Kidney epithelial cell (primary cell): Measurements from ENCODE around the gene KRT75. TPM values are rescaled to one million over a fixed set of nuclear protein-coding genes. Genes with fewer than 3 reads are reported as not detected.

ENCODE experiments used
- DNase-seq: peaks from one replicate; pipeline ENCODE4 v3.0.0-alpha.2; 2010; ENCODE audit warnings: low read depth
- H3K27me3 ChIP-seq: 2 replicates; pipeline ENCODE4 v1.6.0; 2011; ENCODE audit warnings: low read length; ENCODE audit not compliant: control insufficient read depth, insufficient read depth
- H3K36me3 ChIP-seq: 2 replicates; pipeline ENCODE4 v1.5.1; 2011; ENCODE audit warnings: low read length; ENCODE audit not compliant: control insufficient read depth, insufficient read depth
- H3K4me3 ChIP-seq: 2 replicates; pipeline ENCODE4 v1.5.1; 2011; ENCODE audit warnings: low read depth, mild to moderate bottlenecking, control low read depth, low read length
- total RNA-seq: library from RNA; depleted of rRNA; stranded (reverse); fragments of >200 nt; gene quantifications from 2 replicates; pipeline ENCODE4 v1.2.3, GENCODE V29; 2015
- TF ChIP-seq, protein P1 (sequence below): IDR thresholded peaks from 2 replicates; pipeline ENCODE4 v1.5.1; 2011; ENCODE audit warnings: mild to moderate bottlenecking, moderate library complexity, low read length, control low read depth, inconsistent platforms; ENCODE audit not compliant: insufficient read depth, poor library complexity, severe bottlenecking

KRT75 gene
- total RNA-seq, 1 donor from 2014 or later, result not detected

DNA sequence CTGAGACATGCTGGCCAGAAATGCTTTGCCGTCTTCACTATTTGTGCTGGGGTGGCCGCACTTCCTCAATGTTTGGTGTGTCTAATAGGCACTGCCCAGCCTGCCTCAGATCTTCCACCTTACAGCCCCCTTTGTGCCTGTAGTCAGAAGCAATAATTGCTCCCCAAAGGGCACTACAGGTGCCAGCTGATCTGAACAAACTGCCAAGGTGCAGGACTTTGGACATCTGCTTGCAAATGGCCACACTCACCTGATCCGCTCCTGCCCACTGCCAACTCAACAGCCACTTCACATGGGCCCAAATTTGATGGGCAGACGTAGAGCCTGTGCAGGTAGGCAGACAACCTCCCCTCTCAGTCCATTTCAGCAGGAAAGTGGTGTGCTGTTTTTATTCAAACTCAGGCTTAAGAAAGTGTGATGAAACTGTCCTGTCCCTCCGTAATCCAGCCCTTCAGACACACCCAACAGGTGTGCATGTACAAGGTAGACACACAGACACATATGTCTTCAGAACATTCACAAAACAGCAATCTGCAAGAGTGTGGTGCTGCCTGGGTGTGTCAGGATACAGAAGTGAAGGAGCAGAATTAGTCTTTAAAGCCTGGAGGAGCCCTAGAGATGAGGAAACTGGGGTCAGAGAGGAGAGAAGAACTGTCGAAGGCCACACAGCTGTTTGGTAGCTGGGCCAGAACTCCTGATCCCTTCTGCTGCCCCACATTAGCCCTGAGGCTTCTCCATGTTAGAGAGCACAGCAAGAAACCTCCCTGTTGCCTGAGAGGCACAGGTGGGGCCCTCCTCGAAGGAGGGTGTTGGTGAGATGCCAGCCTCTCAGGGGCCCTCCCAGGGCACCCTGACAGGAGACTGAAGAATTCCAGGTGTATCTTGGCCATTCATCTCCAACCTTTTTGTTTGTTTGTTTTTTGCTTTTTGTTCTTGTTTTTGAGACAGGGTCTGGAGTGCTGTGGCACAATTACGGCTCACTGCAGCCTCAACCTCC, 4.4 kb upstream of the KRT75 start:
- Histone ChIP-seq H3K4me3 (no peak overlapping the region), H3K36me3 (no peaks in the 10 kb centered on the region), H3K27me3 (no peaks in the 10 kb centered on the region)
- no peak for DNase-seq
- TF ChIP-seq, protein P1, sequence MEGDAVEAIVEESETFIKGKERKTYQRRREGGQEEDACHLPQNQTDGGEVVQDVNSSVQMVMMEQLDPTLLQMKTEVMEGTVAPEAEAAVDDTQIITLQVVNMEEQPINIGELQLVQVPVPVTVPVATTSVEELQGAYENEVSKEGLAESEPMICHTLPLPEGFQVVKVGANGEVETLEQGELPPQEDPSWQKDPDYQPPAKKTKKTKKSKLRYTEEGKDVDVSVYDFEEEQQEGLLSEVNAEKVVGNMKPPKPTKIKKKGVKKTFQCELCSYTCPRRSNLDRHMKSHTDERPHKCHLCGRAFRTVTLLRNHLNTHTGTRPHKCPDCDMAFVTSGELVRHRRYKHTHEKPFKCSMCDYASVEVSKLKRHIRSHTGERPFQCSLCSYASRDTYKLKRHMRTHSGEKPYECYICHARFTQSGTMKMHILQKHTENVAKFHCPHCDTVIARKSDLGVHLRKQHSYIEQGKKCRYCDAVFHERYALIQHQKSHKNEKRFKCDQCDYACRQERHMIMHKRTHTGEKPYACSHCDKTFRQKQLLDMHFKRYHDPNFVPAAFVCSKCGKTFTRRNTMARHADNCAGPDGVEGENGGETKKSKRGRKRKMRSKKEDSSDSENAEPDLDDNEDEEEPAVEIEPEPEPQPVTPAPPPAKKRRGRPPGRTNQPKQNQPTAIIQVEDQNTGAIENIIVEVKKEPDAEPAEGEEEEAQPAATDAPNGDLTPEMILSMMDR, result no peak

- H3K27me3 ChIP-seq, result no peaks in the 10 kb centered on the region
- H3K36me3 ChIP-seq, result no peaks in the 10 kb centered on the region
- H3K4me3 ChIP-seq, result no peak overlapping the region
- TF ChIP-seq, protein P1, result no peak
- DNase-seq, result no peak
These were observed 3.3 kb upstream of the KRT75 start for GRCh38 chr12:52437508-52437907.

DNA sequence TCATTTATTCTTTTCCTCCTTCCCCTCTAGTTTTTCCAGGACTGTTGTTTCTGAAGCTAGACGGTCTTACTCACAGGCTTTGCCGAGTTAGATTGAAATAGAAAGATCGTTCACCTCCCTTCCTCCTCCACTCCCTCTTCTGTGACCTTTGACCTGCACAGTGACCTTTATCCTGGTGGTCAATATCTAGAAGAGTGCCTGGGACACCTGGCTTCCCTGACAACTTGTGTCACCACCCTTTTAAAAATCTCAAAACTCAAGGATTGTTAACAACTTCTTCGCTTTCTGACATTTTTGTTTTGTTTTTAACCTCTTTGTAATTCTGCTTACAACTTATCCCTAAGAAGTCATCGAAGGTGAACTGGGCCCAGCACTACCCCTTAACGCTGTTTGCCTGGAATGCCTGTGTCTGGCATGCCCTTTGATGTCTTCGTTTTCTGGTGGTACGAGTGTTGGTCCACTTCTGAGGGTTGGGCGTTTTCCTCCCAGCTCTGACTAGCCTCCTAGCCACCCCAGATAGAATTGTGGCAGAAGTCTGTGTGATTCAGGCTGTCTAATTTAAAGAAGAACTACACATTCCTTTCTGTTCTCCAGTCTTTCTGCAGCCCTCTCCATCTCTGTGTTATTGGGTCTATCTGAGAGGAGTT, 2.8 kb upstream of the KRT75 start:
- H3K4me3 ChIP-seq, result no peak overlapping the region
- no peaks in the 10 kb centered on the region for H3K27me3 ChIP-seq
- TF ChIP-seq, protein P1, result no peak
- no peak for DNase-seq
- H3K36me3 ChIP-seq, result no peaks in the 10 kb centered on the region

DNA sequence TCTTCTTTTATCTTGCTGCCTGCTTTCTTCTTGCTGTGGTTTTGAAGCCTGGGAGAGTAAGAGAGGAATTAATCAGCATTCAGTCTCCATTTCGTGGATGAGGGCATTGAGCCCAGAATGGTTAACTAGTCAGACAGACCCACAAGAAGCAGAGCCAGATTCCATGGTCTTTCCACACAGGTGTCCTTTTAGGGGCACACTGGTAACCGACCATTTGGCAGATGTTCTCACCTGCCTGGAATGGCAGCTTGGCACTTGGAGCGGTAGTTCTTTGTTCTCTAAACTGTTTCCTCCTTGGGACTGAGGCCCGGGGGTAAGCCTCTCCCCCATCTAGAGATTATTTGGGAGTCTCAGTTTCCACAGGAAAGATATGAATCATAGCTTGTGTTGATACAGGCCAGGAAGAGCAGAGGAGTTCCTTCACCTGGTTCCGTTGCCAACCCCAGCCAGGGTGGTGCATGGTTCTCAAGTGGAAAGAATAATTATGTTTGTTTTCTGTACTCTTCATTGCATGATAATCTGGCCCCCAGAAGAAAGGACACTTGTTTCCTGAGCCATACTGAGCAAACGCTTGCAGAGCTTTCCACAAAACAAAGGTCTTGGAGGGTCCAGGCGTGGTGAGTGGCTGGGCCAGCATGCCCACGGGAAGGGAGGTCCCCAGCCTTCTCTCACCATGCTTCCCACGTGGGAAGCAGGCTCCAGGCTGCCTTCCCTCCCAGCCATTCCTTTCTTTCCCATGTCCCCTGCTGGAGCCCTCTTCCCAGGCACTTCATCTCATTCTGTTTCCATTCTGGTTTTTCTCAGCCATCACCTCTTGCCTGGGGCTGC, 2.0 kb upstream of the KRT75 start:
- no peak for DNase-seq
- H3K27me3 ChIP-seq, result no peaks in the 10 kb centered on the region
- no peaks in the 10 kb centered on the region for H3K36me3 ChIP-seq
- no peak overlapping the region for H3K4me3 ChIP-seq
- TF ChIP-seq, protein P1, result no peak

DNA sequence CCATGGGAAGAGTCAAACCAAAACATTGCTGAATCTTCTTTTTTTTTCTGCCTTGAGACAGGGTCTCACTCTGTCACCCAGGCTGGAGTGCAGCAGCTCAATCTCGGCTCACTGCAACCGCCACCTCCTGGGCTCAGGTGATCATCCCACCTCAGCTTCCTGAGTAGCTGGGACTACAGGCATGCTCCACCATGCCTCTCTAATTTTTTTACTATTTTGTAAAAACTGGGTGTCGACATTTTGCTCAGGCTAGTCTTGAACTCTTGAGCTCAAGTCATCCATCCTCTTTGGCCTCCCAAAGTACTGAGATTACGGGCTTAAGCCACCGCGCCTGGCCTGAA, 1.5 kb upstream of the KRT75 start:
- no peaks in the 10 kb centered on the region for H3K36me3 ChIP-seq
- H3K4me3 ChIP-seq, result no peak overlapping the region
- DNase-seq, result no peak
- TF ChIP-seq, protein P1, result no peak
- no peaks in the 10 kb centered on the region for H3K27me3 ChIP-seq
